HCT116 (cell line): ENCODE measurements around the gene FXYD4. TPM values are rescaled to one million over a fixed set of nuclear protein-coding genes. Genes with fewer than 3 reads are reported as not detected.

Source experiments
- ATAC-seq: fragments of 200-7000 bp; cut with Tn5 transposase; 2 replicates; pipeline ENCODE4 v1.9.1; 2020; ENCODE audit warnings: mild to moderate bottlenecking, moderate library complexity
- BruUV-seq: library from RNA; stranded (reverse); fragments of 400-500 nt; replicated peaks from 2 replicates; lab custom pipeline; 2021; lab: Mats Ljungman, UMichigan
- CTCF ChIA-PET: fragments of 300-600 bp; sonication (Branson Sonifier 250); formaldehyde crosslinking; loops from one replicate; lab custom pipeline; 2021; ENCODE audit warnings: antibody characterized with exemption; lab: Charles Lee
- POLR2A ChIA-PET: fragments of 300-600, 350-600 bp; sonication (Branson Sonifier 250); formaldehyde crosslinking; loops from one replicate; lab custom pipeline; 2021; ENCODE audit warnings: antibody characterized with exemption; lab: Charles Lee
- RAD21 ChIA-PET, 2 experiments: fragments of 300-600 bp; sonication (Branson Sonifier 250); formaldehyde crosslinking; loops; one replicate each; lab custom pipeline; 2023; ENCODE audit warnings: low total read pairs in 2 of 2; ENCODE audit not compliant: uncharacterized antibody in 2 of 2, unreplicated experiment in 2 of 2, low non-redundant PET in 1 of 2; lab: Charles Lee
- DNase-seq: peaks from one replicate; pipeline ENCODE4 v3.0.0-alpha.2; 2010; ENCODE audit warnings: low read depth, low spot score
- H2AFZ ChIP-seq: fragments of 200-600 bp; shearing (Covaris generic), sonication (generic); 2 replicates; pipeline ENCODE4 v1.6.1; 2017; ENCODE audit warnings: low read depth, mixed run types, mixed read lengths, antibody characterized with exemption, low read length; ENCODE audit not compliant: poor library complexity, severe bottlenecking
- H3K27ac ChIP-seq: 2 replicates; pipeline ENCODE4 v1.5.1; 2012; ENCODE audit warnings: low read depth, low read length
- H3K27me3 ChIP-seq: fragments of 200-600 bp; sonication (generic); 2 replicates; pipeline ENCODE4 v1.6.1; 2016; ENCODE audit warnings: mixed run types, low read length, mixed read lengths; ENCODE audit not compliant: insufficient read depth
- H3K36me3 ChIP-seq, 2 experiments: fragments of 200-500 bp in 1 of 2; fragments of 200-600 bp in 1 of 2; sonication (Bioruptor generic) in 1 of 2; sonication (generic) in 1 of 2; 2 replicates each; pipeline versions ENCODE4 v1.5.1 to v1.6.1; 2014 to 2016; ENCODE audit warnings: low read length in 2 of 2, inconsistent platforms in 1 of 2, mixed read lengths in 1 of 2, mixed run types in 1 of 2; ENCODE audit not compliant: insufficient read depth in 2 of 2, control insufficient read depth in 1 of 2
- H3K4me1 ChIP-seq, 2 experiments: fragments of 200-600 bp in 1 of 2; sonication (generic) in 1 of 2; 2 replicates each; pipeline versions ENCODE4 v1.5.1 to v1.6.1; 2012 to 2017; ENCODE audit warnings: low read length in 2 of 2, inconsistent platforms in 1 of 2, mild to moderate bottlenecking in 1 of 2, mixed read lengths in 1 of 2, mixed run types in 1 of 2, moderate library complexity in 1 of 2; ENCODE audit not compliant: insufficient read depth in 2 of 2, control insufficient read depth in 1 of 2
- H3K4me2 ChIP-seq: fragments of 200-600 bp; sonication (generic); 2 replicates; pipeline ENCODE4 v1.6.1; 2017; ENCODE audit warnings: mixed run types, low read length, mixed read lengths
- H3K4me3 ChIP-seq, 2 experiments: fragments of 200-600 bp in 1 of 2; sonication (generic) in 1 of 2; replicated peaks in 1 of 2; 2 replicates each; pipeline ENCODE4 v1.5.1; 2011 to 2016; ENCODE audit warnings: low read length in 2 of 2, control low read depth in 1 of 2, low read depth in 1 of 2, mild to moderate bottlenecking in 1 of 2, mixed read lengths in 1 of 2, mixed run types in 1 of 2
- H3K79me2 ChIP-seq: fragments of 200-600 bp; sonication (generic); 2 replicates; pipeline ENCODE4 v1.6.1; 2017; ENCODE audit warnings: mild to moderate bottlenecking, mixed run types, low read length, moderate library complexity, mixed read lengths; ENCODE audit not compliant: insufficient read depth
- H3K9ac ChIP-seq: fragments of 200-600 bp; sonication (generic); 2 replicates; pipeline ENCODE4 v1.6.1; 2016; ENCODE audit warnings: low read length, mixed read lengths
- H3K9me2 ChIP-seq: fragments of 200-600 bp; sonication (generic), shearing (Covaris generic); 2 replicates; pipeline ENCODE4 v1.6.1; 2017; ENCODE audit warnings: mixed run types, mild to moderate bottlenecking, moderate library complexity; ENCODE audit not compliant: insufficient read depth
- H3K9me3 ChIP-seq, 2 experiments: fragments of 200-500 bp in 1 of 2; fragments of 200-600 bp in 1 of 2; sonication (Bioruptor generic) in 1 of 2; sonication (generic) in 1 of 2; 2 replicates each; pipeline ENCODE4 v1.6.1; 2014 to 2017; ENCODE audit warnings: low read length in 2 of 2, mixed read lengths in 2 of 2, inconsistent platforms in 1 of 2, low read depth in 1 of 2, mild to moderate bottlenecking in 1 of 2, mixed run types in 1 of 2, moderate library complexity in 1 of 2; ENCODE audit not compliant: control insufficient read depth in 1 of 2, insufficient read depth in 1 of 2
- H4K20me1 ChIP-seq: fragments of 200-600 bp; sonication (generic), shearing (Covaris generic); 2 replicates; pipeline ENCODE4 v1.6.1; 2017; ENCODE audit warnings: mixed run types, mild to moderate bottlenecking, moderate library complexity; ENCODE audit not compliant: insufficient read depth
- EGR1 ChIP-seq: IDR thresholded peaks from 2 replicates; pipeline ENCODE4 v1.6.1; 2012; ENCODE audit warnings: low read depth
- FOSL1 ChIP-seq: IDR thresholded peaks from 2 replicates; pipeline ENCODE4 v1.6.1; 2012; ENCODE audit warnings: low read depth
- POLR2AphosphoS5 ChIP-seq: IDR thresholded peaks from 2 replicates; pipeline ENCODE4 v1.6.1; 2011; ENCODE audit warnings: mild to moderate bottlenecking, low read depth, low read length, moderate library complexity
- SIN3A ChIP-seq: IDR thresholded peaks from 2 replicates; pipeline ENCODE4 v1.6.1; 2012; ENCODE audit warnings: low read depth
- SP1 ChIP-seq: IDR thresholded peaks from 2 replicates; pipeline ENCODE4 v1.6.1; 2012; ENCODE audit warnings: low read depth
- ZFX ChIP-seq: fragments of 450-650 bp; IDR thresholded peaks from 2 replicates; pipeline ENCODE4 v1.6.1; 2017
- ZNF274 ChIP-seq: fragments of 200-500 bp; sonication (Bioruptor generic); IDR thresholded peaks from 2 replicates; pipeline ENCODE4 v1.6.1; 2014; ENCODE audit warnings: mild to moderate bottlenecking, low read depth, low read length, inconsistent platforms
- intact Hi-C: fragments of 100-400 bp; cut with micrococcal nuclease; formaldehyde crosslinking; loops from 2 replicates; pipeline ENCODE4 v1.10.0; 2022
- total RNA-seq: library from RNA; stranded (reverse); gene quantifications from one replicate; pipeline ENCODE4 v1.2.1, GENCODE V29; 2021; ENCODE audit not compliant: unreplicated experiment
- TF ChIP-seq, protein P1 (sequence below), 3 experiments: fragments of 200-600 bp in 1 of 3; sonication (generic) in 1 of 3; IDR thresholded peaks in 2 of 3; conservative IDR thresholded peaks in 1 of 3; 2 replicates each; pipeline ENCODE4 v1.5.1; 2012 to 2017; ENCODE audit warnings: low read depth in 2 of 3, low read length in 2 of 3, antibody characterized with exemption in 1 of 3, borderline replicate concordance in 1 of 3, control low read depth in 1 of 3, mild to moderate bottlenecking in 1 of 3, mixed read lengths in 1 of 3, mixed run types in 1 of 3, moderate library complexity in 1 of 3; ENCODE audit not compliant: insufficient read depth in 1 of 3
- TF ChIP-seq, protein P2 (sequence below): IDR thresholded peaks from 2 replicates; pipeline ENCODE4 v1.6.1; 2012

FXYD4 gene
- total RNA-seq, 1 experiment from 2014 or later, result 0.71 TPM

DNA sequence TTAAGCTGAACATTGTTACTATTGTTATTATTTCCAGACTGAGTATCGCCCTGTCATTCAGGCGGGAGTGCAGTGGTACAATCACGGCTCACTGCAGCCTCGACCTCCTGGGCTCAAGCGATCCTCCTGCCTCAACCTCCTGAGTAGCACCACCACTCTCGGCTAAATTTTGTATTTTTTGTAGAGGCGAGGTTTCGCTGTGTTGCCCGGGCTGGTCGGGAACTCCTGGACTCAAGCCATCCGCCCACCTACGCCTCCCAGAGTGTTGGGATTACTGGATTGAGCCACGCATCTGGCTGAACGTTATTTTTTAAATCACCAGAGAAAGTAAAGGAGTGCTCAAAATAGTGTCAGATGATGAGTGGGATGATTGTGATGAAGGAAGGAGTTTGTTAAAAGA, 38.9 kb downstream of the FXYD4 start:
- ATAC-seq (no peak), DNase-seq (no peak)
- ChIA-PET RAD21 (interaction anchor here in 1 of 2 experiments (0.6 kb wide), 1 partner anchor 14 kb away, joined by 3 read pairs; no protein-coding TSS in a partner anchor), CTCF (interaction anchor here (1.5 kb wide), 1 partner anchor 61 kb away, joined by 4 read pairs; no protein-coding TSS in a partner anchor), POLR2A (interaction anchor here (1.4 to 2.2 kb wide), 2 partner anchors 26 to 29 kb away, joined by 3 to 6 read pairs; partner anchors contain the start of gene ZNF487)
- Histone ChIP-seq H3K27me3 (no peaks in the 10 kb centered on the region), H3K9ac (peak overlapping the region; percentile 100), H3K36me3 (no peaks in the 10 kb centered on the region; a peak in 1 of 4 replicates), H3K4me2 (peak overlapping the region; percentile 93), H2AFZ (no peak overlapping the region), H3K79me2 (peaks cover 43% of the 10 kb centered on the region), H3K9me2 (no peaks in the 10 kb centered on the region), H3K27ac (peak overlapping the region; percentile 96), H3K4me1 (peaks cover 20 to 38% of the 10 kb centered on the region in 2 experiments), H3K4me3 (peak overlapping the region; percentile 83 to 93), H3K9me3 (no peaks in the 10 kb centered on the region), H4K20me1 (peaks cover 5% of the 10 kb centered on the region; the same call in 1 of the 2 replicates)
- intact Hi-C loops, result no loop called here
- TF ChIP-seq ZNF274, result no peak
- TF ChIP-seq SP1, result no peak
- no peak for TF ChIP-seq POLR2AphosphoS5
- TF ChIP-seq, protein P1, sequence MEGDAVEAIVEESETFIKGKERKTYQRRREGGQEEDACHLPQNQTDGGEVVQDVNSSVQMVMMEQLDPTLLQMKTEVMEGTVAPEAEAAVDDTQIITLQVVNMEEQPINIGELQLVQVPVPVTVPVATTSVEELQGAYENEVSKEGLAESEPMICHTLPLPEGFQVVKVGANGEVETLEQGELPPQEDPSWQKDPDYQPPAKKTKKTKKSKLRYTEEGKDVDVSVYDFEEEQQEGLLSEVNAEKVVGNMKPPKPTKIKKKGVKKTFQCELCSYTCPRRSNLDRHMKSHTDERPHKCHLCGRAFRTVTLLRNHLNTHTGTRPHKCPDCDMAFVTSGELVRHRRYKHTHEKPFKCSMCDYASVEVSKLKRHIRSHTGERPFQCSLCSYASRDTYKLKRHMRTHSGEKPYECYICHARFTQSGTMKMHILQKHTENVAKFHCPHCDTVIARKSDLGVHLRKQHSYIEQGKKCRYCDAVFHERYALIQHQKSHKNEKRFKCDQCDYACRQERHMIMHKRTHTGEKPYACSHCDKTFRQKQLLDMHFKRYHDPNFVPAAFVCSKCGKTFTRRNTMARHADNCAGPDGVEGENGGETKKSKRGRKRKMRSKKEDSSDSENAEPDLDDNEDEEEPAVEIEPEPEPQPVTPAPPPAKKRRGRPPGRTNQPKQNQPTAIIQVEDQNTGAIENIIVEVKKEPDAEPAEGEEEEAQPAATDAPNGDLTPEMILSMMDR (IDR thresholded peaks at IDR 0.05 in 2 of 3, conservative IDR thresholded peaks at IDR 0.05 in 1 of 3; ENCODE audit: borderline replicate concordance in 1 of 3, insufficient read depth in 1 of 3, low read depth in 2 of 3, low read length in 2 of 3), result no peak
- no peak for TF ChIP-seq ZFX
- TF ChIP-seq, protein P2, sequence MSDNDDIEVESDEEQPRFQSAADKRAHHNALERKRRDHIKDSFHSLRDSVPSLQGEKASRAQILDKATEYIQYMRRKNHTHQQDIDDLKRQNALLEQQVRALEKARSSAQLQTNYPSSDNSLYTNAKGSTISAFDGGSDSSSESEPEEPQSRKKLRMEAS, result no peak
- no peak for TF ChIP-seq SIN3A
- peak; percentile 88 for TF ChIP-seq EGR1
- TF ChIP-seq FOSL1, result no peak
- no TSS peak for BruUV-seq
